Cerebellar cortex (tissue), 1 donor: Measurements from ENCODE around the gene NBPF11.
"Not testable (repeated sequence)": the region's sequence is repeated elsewhere in the genome, so short reads cannot be mapped to it uniquely, and the experiment has no call there.

ENCODE experiments used
- DNase-seq: peaks from one replicate; pipeline ENCODE4 v3.0.0-alpha.2; 2015; ENCODE audit warnings: low spot score

The NBPF11 gene

GRCh38 chr1:148149050-148149815, 2.8 kb downstream of the NBPF11 start:
- not testable (repeated sequence) for DNase-seq

- DNase-seq: not testable (repeated sequence)
These were observed 4.8 kb downstream of the NBPF11 start for GRCh38 chr1:148147052-148147838.

GRCh38 chr1:148146191-148146997, 5.7 kb downstream of the NBPF11 start:
- not testable (repeated sequence) for DNase-seq

GRCh38 chr1:148143223-148143622, 8.9 kb downstream of the NBPF11 start:
- DNase-seq: not testable (repeated sequence)

- DNase-seq: not testable (repeated sequence)
These were observed 10.1 kb downstream of the NBPF11 start for GRCh38 chr1:148141936-148142335.

- not testable (repeated sequence) for DNase-seq
These were observed 13.5 kb downstream of the NBPF11 start for GRCh38 chr1:148138606-148139005.

GRCh38 chr1:148122341-148122740, 29.7 kb downstream of the NBPF11 start:
- not testable (repeated sequence) for DNase-seq

GRCh38 chr1:148120395-148120794, 31.7 kb downstream of the NBPF11 start:
- not testable (repeated sequence) for DNase-seq

- not testable (repeated sequence) for DNase-seq
These were observed 56.3 kb downstream of the NBPF11 start for GRCh38 chr1:148095732-148096131.

GRCh38 chr1:148086196-148086595, 65.9 kb downstream of the NBPF11 start:
- not testable (repeated sequence) for DNase-seq

- DNase-seq: not testable (repeated sequence)
These were observed 70.9 kb downstream of the NBPF11 start for GRCh38 chr1:148081205-148081604.

GRCh38 chr1:148078632-148079519, 73.2 kb downstream of the NBPF11 start:
- DNase-seq: not testable (repeated sequence)

- not testable (repeated sequence) for DNase-seq
These were observed 74.0 kb downstream of the NBPF11 start for GRCh38 chr1:148078090-148078489.

GRCh38 chr1:148077458-148077857, 74.6 kb downstream of the NBPF11 start:
- not testable (repeated sequence) for DNase-seq

GRCh38 chr1:148073392-148073791, 78.7 kb downstream of the NBPF11 start:
- DNase-seq: not testable (repeated sequence)

- not testable (repeated sequence) for DNase-seq
These were observed 83.5 kb downstream of the NBPF11 start for GRCh38 chr1:148068606-148069005.

- not testable (repeated sequence) for DNase-seq
These were observed 83.9 kb downstream of the NBPF11 start for GRCh38 chr1:148068201-148068600.

GRCh38 chr1:148060294-148060701, 91.8 kb downstream of the NBPF11 start:
- not testable (repeated sequence) for DNase-seq

- DNase-seq: not testable (repeated sequence)
These were observed 94.7 kb downstream of the NBPF11 start for GRCh38 chr1:148057384-148057783.
